ENCODE measurements around the gene ZNF516. TPM values are rescaled to one million over a fixed set of nuclear protein-coding genes. Genes with fewer than 3 reads are reported as not detected.
A peak's percentile ranks its signal among the peaks of the same experiment; 100 is the strongest.

ZNF516 gene
- total and polyA plus RNA-seq, 2 of the 4 experiments (the other 2 are of a cell fraction) = 7.9 to 16.9 TPM

- DNase-seq (no peak), ATAC-seq (ENCODE audit: low read depth) (no peak)
- no peak overlapping the region for H3K14ac ChIP-seq (replicated peaks; ENCODE audit: low read depth, low read length)
- H3K9ac ChIP-seq (ENCODE audit: low read depth, low read length) = no peak overlapping the region
- H3K4me3 ChIP-seq (ENCODE audit: insufficient read depth, low read depth, low read length) = no peak overlapping the region
- no peak overlapping the region for H2AK9ac ChIP-seq (replicated peaks; ENCODE audit: low read depth, low read length, poor library complexity)
- ChIA-PET POLR2A (ENCODE audit: unreplicated experiment) (no interaction called here), CTCF (interaction anchor here (1.1 kb wide), 1 partner anchor 57 kb away, joined by 3 read pairs; no protein-coding TSS in a partner anchor)
- intact Hi-C loops (cut with micrococcal nuclease) (loop anchor here (5.0 kb wide), 1 partner anchor 36 kb away; no protein-coding TSS in a partner anchor), in situ Hi-C loops (cut with MboI; ENCODE audit: low sequenced_read_pairs) (loop anchor here (25.0 kb wide), 1 partner anchor 659 kb away; no protein-coding TSS in a partner anchor), dilution Hi-C loops (cut with HindIII; ENCODE audit: low sequenced_read_pairs, unreplicated experiment) (no loop called here)
- peaks cover 46% of the 10 kb centered on the region for H3K4me1 ChIP-seq (ENCODE audit: control insufficient read depth, insufficient read depth, low read length)
- no peak overlapping the region for H3K4me2 ChIP-seq (ENCODE audit: low read depth, low read length)
- H3K56ac ChIP-seq (ENCODE audit: extremely low read depth, insufficient read depth, low read length) = no peak overlapping the region
- H4K8ac ChIP-seq (ENCODE audit: low read depth in 2 of 2, low read length in 2 of 2) = no peak overlapping the region
- peaks cover 34 to 84% of the 10 kb centered on the region in 2 experiments for H3K79me1 ChIP-seq (ENCODE audit: low read depth in 1 of 2, low read length in 2 of 2)
- H2BK15ac ChIP-seq (ENCODE audit: low read depth, low read length) = no peak overlapping the region
- H3K9me3 ChIP-seq (ENCODE audit: control insufficient read depth, insufficient read depth, low read length) = no peaks in the 10 kb centered on the region
- no peak overlapping the region for H2BK20ac ChIP-seq (ENCODE audit: low read depth, low read length)
- no peak overlapping the region for H2AK5ac ChIP-seq (ENCODE audit: low read depth, low read length)
- peaks cover 36% of the 10 kb centered on the region for H3K9me1 ChIP-seq (ENCODE audit: insufficient read depth, low read length)
- peaks cover 73% of the 10 kb centered on the region for H4K20me1 ChIP-seq (ENCODE audit: insufficient read depth, low read length)
- no peaks in the 10 kb centered on the region for H3K36me3 ChIP-seq (ENCODE audit: control insufficient read depth, insufficient read depth, low read length)
- H3K27me3 ChIP-seq (ENCODE audit: control insufficient read depth, insufficient read depth, low read length) = no peaks in the 10 kb centered on the region
- no peak overlapping the region for H3K27ac ChIP-seq (ENCODE audit: insufficient read depth, low read length)
- no CpG with 5 or more reads among the region's 7 CpGs for WGBS, 2 experiments (ENCODE audit: extremely low coverage in 2 of 2, insufficient read length in 1 of 2)
- no TSS peak for BruUV-seq (replicated peaks)
- no peak overlapping the region for H2AFZ ChIP-seq (replicated peaks; ENCODE audit: low read length, poor library complexity)
- TF ChIP-seq MAFK (IDR thresholded peaks at IDR 0.05; ENCODE audit: low read depth, low read length) (no peak), SMC3 (IDR thresholded peaks at IDR 0.05; ENCODE audit: low read depth, low read length) (no peak), BHLHE40 (IDR thresholded peaks at IDR 0.05; ENCODE audit: low read depth, low read length) (no peak), POLR2A (IDR thresholded peaks at IDR 0.05; ENCODE audit: low read depth, low read length) (no peak), MXI1 (IDR thresholded peaks at IDR 0.05; ENCODE audit: borderline replicate concordance, low read depth, low read length) (no peak)
- no peak overlapping the region for H2BK120ac ChIP-seq (ENCODE audit: low read depth, low read length)
- H3K23ac ChIP-seq (ENCODE audit: low read depth, low read length) = no peak overlapping the region; the same call in 1 of the 2 replicates
- no peak overlapping the region for H3K18ac ChIP-seq (ENCODE audit: low read depth, low read length)
- H2BK5ac ChIP-seq (ENCODE audit: low read depth, low read length, poor library complexity, severe bottlenecking) = no peak overlapping the region
- 0 out of 2 replicates have a peak overlapping the region, but pooled peaks have one; percentile 1 for H3K4ac ChIP-seq (ENCODE audit: low read depth, low read length)
- H4K5ac ChIP-seq (ENCODE audit: low read depth, low read length) = no peak overlapping the region
- H4K91ac ChIP-seq (ENCODE audit: insufficient read depth, low read depth, low read length) = no peak overlapping the region
These were observed 41.9 kb downstream of the ZNF516 start for GRCh38 chr18:76453057-76453561.
